Neural progenitor cell (in vitro differentiated cells): ENCODE data around the gene NHP2.

Experiments
- CTCF ChIP-seq: fragments of 200-600 bp; sonication (generic); IDR thresholded peaks from 2 replicates; pipeline ENCODE4 v1.5.1; 2017; ENCODE audit warnings: antibody characterized with exemption, mild to moderate bottlenecking
- EZH2 ChIP-seq: fragments of 200-600 bp; sonication (generic); IDR thresholded peaks from 2 replicates; pipeline ENCODE4 v1.6.1; 2017; ENCODE audit warnings: antibody characterized with exemption, mild to moderate bottlenecking, moderate library complexity

DNA sequence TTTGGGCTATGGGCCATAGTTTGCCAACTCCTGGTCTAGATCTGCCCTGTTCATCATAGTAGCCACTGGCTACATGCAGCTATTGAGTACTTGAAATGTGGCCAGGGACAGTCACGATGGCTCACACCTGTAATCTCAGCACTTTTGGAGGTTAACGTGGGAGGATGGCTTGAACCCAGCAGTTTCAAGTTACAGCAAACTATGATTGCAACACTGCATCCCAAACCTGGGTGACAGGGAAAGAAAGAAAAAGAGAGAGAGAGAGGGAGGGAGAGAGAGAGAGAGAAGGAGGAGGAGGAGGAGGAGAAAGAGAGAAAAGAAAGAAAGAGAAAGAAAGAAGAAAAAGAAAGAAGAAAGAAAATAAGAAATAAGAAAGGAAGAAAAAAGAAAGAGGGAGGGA lies 38.6 kb upstream of the NHP2 start:
- TF ChIP-seq CTCF (no peak), EZH2 (no peak)
